HG03139 (cell line): ENCODE results near the gene GOLPH3.
"Not testable (repeated sequence)": the region's sequence is repeated elsewhere in the genome, so short reads cannot be mapped to it uniquely, and the experiment has no call there.

ENCODE experiments used
- ATAC-seq: cut with Tn5 transposase; IDR thresholded peaks from one replicate; pipeline ENCODE4 v1.9.1; 2021; ENCODE audit not compliant: unreplicated experiment

The GOLPH3 gene

GRCh38 chr5:32100691-32101302 is 73.3 kb downstream of the GOLPH3 start:
- no peak for ATAC-seq

GRCh38 chr5:32100230-32100629 is 73.9 kb downstream of the GOLPH3 start:
- no peak for ATAC-seq

GRCh38 chr5:32099486-32100035 is 74.6 kb downstream of the GOLPH3 start:
- ATAC-seq: no peak

- no peak for ATAC-seq
Observed at GRCh38 chr5:32098890-32099310, 75.2 kb downstream of the GOLPH3 start.

- ATAC-seq: no peak
Observed at GRCh38 chr5:32098291-32098690, 75.8 kb downstream of the GOLPH3 start.

- ATAC-seq: no peak
Observed at GRCh38 chr5:32096891-32097595, 77.1 kb downstream of the GOLPH3 start.

GRCh38 chr5:32095261-32095671 is 78.9 kb downstream of the GOLPH3 start:
- no peak for ATAC-seq

GRCh38 chr5:32094691-32095090 is 79.4 kb downstream of the GOLPH3 start:
- ATAC-seq: no peak

GRCh38 chr5:32092938-32093812 is 80.9 kb downstream of the GOLPH3 start:
- peak; percentile 91 for ATAC-seq

- no peak for ATAC-seq
Observed at GRCh38 chr5:32090755-32091128, 83.4 kb downstream of the GOLPH3 start.

- ATAC-seq: no peak
Observed at GRCh38 chr5:32090026-32090754, 83.9 kb downstream of the GOLPH3 start.

GRCh38 chr5:32089146-32090000 is 84.7 kb downstream of the GOLPH3 start:
- no peak for ATAC-seq

- ATAC-seq: no peak
Observed at GRCh38 chr5:32088214-32088613, 85.9 kb downstream of the GOLPH3 start.

- no peak for ATAC-seq
Observed at GRCh38 chr5:32087086-32088082, 86.7 kb downstream of the GOLPH3 start.

GRCh38 chr5:32083981-32084430 is 90.1 kb downstream of the GOLPH3 start:
- ATAC-seq: no peak

- no peak for ATAC-seq
Observed at GRCh38 chr5:32082701-32083100, 91.4 kb downstream of the GOLPH3 start.

- ATAC-seq: not testable (repeated sequence)
Observed at GRCh38 chr5:32080565-32080964, 93.6 kb downstream of the GOLPH3 start.

- ATAC-seq: not testable (repeated sequence)
Observed at GRCh38 chr5:32078855-32079254, 95.3 kb downstream of the GOLPH3 start.
